Endothelial cell of umbilical vein (primary cell): ENCODE data around the gene CCDC85A. TPM values are rescaled to one million over a fixed set of nuclear protein-coding genes. Genes with fewer than 3 reads are reported as not detected.

Experiments used
- BruUV-seq: library from RNA; stranded (reverse); fragments of 400-500 nt; replicated peaks from 2 replicates; lab custom pipeline; 2021; lab: Mats Ljungman, UMichigan
- CTCF ChIA-PET: fragments of 300-600, 350-600 bp; sonication (Branson Sonifier 250); formaldehyde crosslinking; loops from one replicate; lab custom pipeline; 2021; ENCODE audit warnings: antibody characterized with exemption, inconsistent platforms; lab: Charles Lee
- POLR2A ChIA-PET: fragments of 300-600, 350-600 bp; sonication (Branson Sonifier 250); formaldehyde crosslinking; loops from one replicate; lab custom pipeline; 2021; ENCODE audit warnings: antibody characterized with exemption, inconsistent platforms; lab: Charles Lee
- DNase-seq: peaks from one replicate; pipeline ENCODE4 v3.0.0-alpha.2; 2011; ENCODE audit warnings: low read depth, low spot score
- FAIRE-seq: peaks from 2 replicates; lab custom pipeline; 2011; peaks lifted over from hg19 to GRCh38; lab: Jason Lieb, UNC
- H2AFZ ChIP-seq: 2 replicates; pipeline ENCODE4 v1.6.0; 2012; ENCODE audit warnings: low read depth, low read length, control low read depth, inconsistent platforms
- H3K27ac ChIP-seq: 2 replicates; pipeline ENCODE4 v1.5.1; 2011; ENCODE audit warnings: low read depth, mild to moderate bottlenecking, control low read depth, low read length, moderate library complexity; ENCODE audit not compliant: insufficient read depth
- H3K27me3 ChIP-seq, 2 experiments: 2 replicates each; pipeline versions ENCODE4 v1.6.0 to v1.6.1; 2011; ENCODE audit warnings: low read length in 2 of 2, mixed read lengths in 1 of 2; ENCODE audit not compliant: control insufficient read depth in 2 of 2, insufficient read depth in 2 of 2
- H3K36me3 ChIP-seq, 2 experiments: 2 replicates in 1 of 2; 3 replicates in 1 of 2; pipeline ENCODE4 v1.5.1; 2011; ENCODE audit warnings: low read length in 2 of 2, mild to moderate bottlenecking in 1 of 2, moderate library complexity in 1 of 2; ENCODE audit not compliant: control insufficient read depth in 2 of 2, insufficient read depth in 2 of 2; ENCODE audit errors: extremely low read depth in 1 of 2
- H3K4me1 ChIP-seq: 3 replicates; pipeline ENCODE4 v1.5.1; 2011; ENCODE audit warnings: mild to moderate bottlenecking, low read length; ENCODE audit not compliant: control insufficient read depth, insufficient read depth; ENCODE audit errors: extremely low read depth
- H3K4me2 ChIP-seq: 2 replicates; pipeline ENCODE4 v1.6.1; 2011; ENCODE audit warnings: low read length, control low read depth, mixed read lengths; ENCODE audit not compliant: insufficient read depth
- H3K4me3 ChIP-seq, 3 experiments: fragments of 200-600 bp in 1 of 3; sonication (generic), shearing (Covaris generic) in 1 of 3; replicated peaks in 1 of 3; 2 replicates each; pipeline ENCODE4 v1.5.1; 2011 to 2016; ENCODE audit warnings: control low read depth in 3 of 3, low read length in 3 of 3, mild to moderate bottlenecking in 2 of 3, inconsistent platforms in 1 of 3, low read depth in 1 of 3, moderate library complexity in 1 of 3; ENCODE audit not compliant: insufficient read depth in 1 of 3
- H3K79me2 ChIP-seq: 2 replicates; pipeline ENCODE4 v1.6.0; 2012; ENCODE audit warnings: low read length, inconsistent platforms; ENCODE audit not compliant: control insufficient read depth, insufficient read depth
- H3K9ac ChIP-seq: replicated peaks from 2 replicates; pipeline ENCODE3; 2011; ENCODE audit warnings: low read length, control low read depth; ENCODE audit not compliant: insufficient read depth; ENCODE audit errors: extremely low read depth
- H3K9me1 ChIP-seq: replicated peaks from 3 replicates; pipeline ENCODE4 v1.6.0; 2011; ENCODE audit warnings: mild to moderate bottlenecking, low read length; ENCODE audit not compliant: control insufficient read depth, insufficient read depth; ENCODE audit errors: extremely low read depth
- H3K9me3 ChIP-seq: replicated peaks from 2 replicates; pipeline ENCODE4 v1.5.1; 2012; ENCODE audit warnings: low read length, inconsistent platforms; ENCODE audit not compliant: control insufficient read depth, insufficient read depth
- H4K20me1 ChIP-seq: replicated peaks from 2 replicates; pipeline ENCODE3; 2011; ENCODE audit warnings: mild to moderate bottlenecking, low read length; ENCODE audit not compliant: control insufficient read depth, insufficient read depth; ENCODE audit errors: extremely low read depth
- EZH2 ChIP-seq: IDR thresholded peaks from 2 replicates; pipeline ENCODE4 v1.6.1; 2012; ENCODE audit warnings: borderline replicate concordance, low read depth, mild to moderate bottlenecking, moderate library complexity, low read length, inconsistent platforms; ENCODE audit not compliant: severe bottlenecking
- JUN ChIP-seq: IDR thresholded peaks from 2 replicates; pipeline ENCODE4 v1.6.1; 2011; ENCODE audit warnings: borderline replicate concordance, low read depth; ENCODE audit not compliant: insufficient read length, insufficient read depth
- MYC ChIP-seq: IDR thresholded peaks from one replicate; pipeline ENCODE4 v1.6.1; 2011; ENCODE audit warnings: mild to moderate bottlenecking, low read depth, low read length
- dilution Hi-C: fragments of 300-500 bp; cut with MboI; formaldehyde crosslinking; loops from one replicate; pipeline ENCODE4 v1.15.0; 2019; ENCODE audit warnings: low sequenced_read_pairs; ENCODE audit not compliant: extremely low pct_ligation_motif_present
- intact Hi-C: fragments of 100-400 bp; cut with micrococcal nuclease; formaldehyde crosslinking; loops from one replicate; pipeline ENCODE4 v1.10.0; 2022
- polyA plus RNA-seq, 4 experiments: library from polyadenylated mRNA; depleted of rRNA in 3 of 4; stranded (reverse) in 3 of 4; unstranded in 1 of 4; fragments of >200 nt; gene quantifications; 2 replicates each; pipeline versions ENCODE4 v1.2.1 to v1.2.3, GENCODE V29; 2011 to 2012; ENCODE audit warnings: missing spikeins in 1 of 4
- total RNA-seq: library from RNA; stranded (reverse); gene quantifications from 2 replicates; pipeline ENCODE4 v1.2.3, GENCODE V29; 2021

CCDC85A gene
- total and polyA plus RNA-seq, 2 donors (not counting 3 experiments of a cell fraction or from before 2014, with no cell fraction given), result 5.1 to 10.4 TPM

DNA sequence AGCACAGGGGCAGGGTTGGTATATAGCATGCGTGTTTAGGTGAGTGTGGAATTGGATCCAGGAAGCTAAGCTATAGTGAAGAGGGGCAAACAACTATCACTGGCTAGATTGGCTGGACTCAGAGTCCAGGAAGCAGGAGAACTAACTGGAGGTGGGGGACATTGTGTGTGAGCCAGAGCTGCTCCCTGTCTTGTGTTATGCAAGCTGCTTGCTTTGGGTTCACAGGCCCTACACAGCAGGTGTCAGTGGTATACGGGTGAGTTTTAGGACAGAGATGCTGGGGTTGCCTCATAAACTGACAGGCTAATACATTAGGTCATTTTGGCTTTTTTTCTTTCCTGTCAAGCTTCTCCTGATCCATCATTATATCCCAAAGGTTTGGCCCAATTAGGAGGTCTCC lies 87.5 kb downstream of the CCDC85A start:
- Histone ChIP-seq H4K20me1 (peaks cover 2% of the 10 kb centered on the region), H3K27me3 (no peaks in the 10 kb centered on the region), H3K4me3 (no peak overlapping the region), H3K9ac (no peak overlapping the region), H3K79me2 (no peaks in the 10 kb centered on the region), H2AFZ (no peak overlapping the region), H3K9me3 (no peaks in the 10 kb centered on the region), H3K9me1 (no peaks in the 10 kb centered on the region), H3K27ac (no peak overlapping the region), H3K36me3 (no peaks in the 10 kb centered on the region), H3K4me2 (no peak overlapping the region), H3K4me1 (no peaks in the 10 kb centered on the region)
- FAIRE-seq, result no peak
- BruUV-seq, result no TSS peak
- ChIA-PET POLR2A (no interaction called here), CTCF (interaction anchor here (1.1 kb wide), 1 partner anchor 10 kb away, joined by 3 read pairs; no protein-coding TSS in a partner anchor)
- dilution Hi-C loops (no loop called here), intact Hi-C loops (no loop called here)
- TF ChIP-seq MYC (no peak), JUN (no peak), EZH2 (no peak)
- no peak for DNase-seq

- H3K27ac ChIP-seq, result no peak overlapping the region
- FAIRE-seq (no peak), DNase-seq (no peak)
- no TSS peak for BruUV-seq
- H3K4me2 ChIP-seq, result no peak overlapping the region
- intact Hi-C loops (loop anchor here (5.0 kb wide), 1 partner anchor 98 kb away; no protein-coding TSS in a partner anchor), dilution Hi-C loops (no loop called here)
- ChIA-PET CTCF (no interaction called here), POLR2A (no interaction called here)
- no peak overlapping the region for H3K9ac ChIP-seq
- no peaks in the 10 kb centered on the region for H3K36me3 ChIP-seq
- H2AFZ ChIP-seq, result no peak overlapping the region
- no peak for TF ChIP-seq EZH2
- H3K9me3 ChIP-seq, result no peaks in the 10 kb centered on the region
- peaks cover 8% of the 10 kb centered on the region for H3K4me1 ChIP-seq
- H3K79me2 ChIP-seq, result no peaks in the 10 kb centered on the region
- H3K9me1 ChIP-seq, result no peaks in the 10 kb centered on the region
- no peak overlapping the region for H3K4me3 ChIP-seq
- H4K20me1 ChIP-seq, result no peaks in the 10 kb centered on the region
- no peaks in the 10 kb centered on the region for H3K27me3 ChIP-seq
Measured at GRCh38 chr2:56285224-56285623, 101.4 kb downstream of the CCDC85A start.
